Endothelial cell (in vitro differentiated cells): ENCODE results near the gene ARID1B. TPM values are rescaled to one million over a fixed set of nuclear protein-coding genes. Genes with fewer than 3 reads are reported as not detected.

ENCODE experiments used
- DNase-seq: peaks from one replicate; pipeline ENCODE4 v3.0.0; 2021; ENCODE audit warnings: low spot score
- H3K27ac Mint-ChIP-seq: one replicate; pipeline ENCODE4 v1.8.0; 2021; ENCODE audit warnings: mixed read lengths, inconsistent platforms; ENCODE audit not compliant: unreplicated experiment
- H3K27me3 Mint-ChIP-seq: one replicate; pipeline ENCODE4 v1.8.0; 2021; ENCODE audit warnings: mild to moderate bottlenecking, moderate library complexity, mixed read lengths, inconsistent platforms; ENCODE audit not compliant: unreplicated experiment
- H3K36me3 Mint-ChIP-seq: one replicate; pipeline ENCODE4 v1.8.0; 2021; ENCODE audit warnings: mild to moderate bottlenecking, low read depth, mixed read lengths, inconsistent platforms; ENCODE audit not compliant: unreplicated experiment
- H3K4me1 Mint-ChIP-seq: one replicate; pipeline ENCODE4 v1.8.0; 2021; ENCODE audit warnings: mild to moderate bottlenecking, mixed read lengths, inconsistent platforms; ENCODE audit not compliant: unreplicated experiment
- H3K4me3 Mint-ChIP-seq: one replicate; pipeline ENCODE4 v1.8.0; 2021; ENCODE audit warnings: mild to moderate bottlenecking, mixed read lengths, inconsistent platforms; ENCODE audit not compliant: unreplicated experiment
- H3K9me3 Mint-ChIP-seq: one replicate; pipeline ENCODE4 v1.8.0; 2021; ENCODE audit warnings: mixed read lengths, inconsistent platforms; ENCODE audit not compliant: unreplicated experiment
- CTCF ChIP-seq: fragments of 200-600 bp; sonication (generic); IDR thresholded peaks from one replicate; pipeline ENCODE4 v1.5.0; 2021; ENCODE audit warnings: antibody characterized with exemption; ENCODE audit not compliant: unreplicated experiment
- total RNA-seq: library from RNA; stranded (reverse); fragmentation: NEBNext Ultra II Directional; extraction: Animal tissue kit (Norgen Biotek cat#: 25700); gene quantifications from one replicate; pipeline ENCODE4 v1.2.1, GENCODE V29; 2021; ENCODE audit not compliant: unreplicated experiment

Gene ARID1B
- total RNA-seq, 1 donor from 2014 or later: 104 TPM

GRCh38 chr6:156950531-156950930 lies 173.4 kb downstream of the ARID1B start:
- peaks cover 13% of the 10 kb centered on the region for H3K27me3 Mint-ChIP-seq
- no peak overlapping the region for H3K27ac Mint-ChIP-seq
- no peak for DNase-seq
- peaks cover 43% of the 10 kb centered on the region for H3K4me1 Mint-ChIP-seq
- no peak overlapping the region for H3K4me3 Mint-ChIP-seq
- H3K36me3 Mint-ChIP-seq: no peaks in the 10 kb centered on the region
- H3K9me3 Mint-ChIP-seq: no peaks in the 10 kb centered on the region
- no peak for TF ChIP-seq CTCF

- no peak overlapping the region for H3K4me3 Mint-ChIP-seq
Measured at GRCh38 chr6:156952401-156952800, 175.2 kb downstream of the ARID1B start.

GRCh38 chr6:156953127-156953478 lies 175.9 kb downstream of the ARID1B start:
- peak overlapping the region; percentile 91 for H3K27ac Mint-ChIP-seq

More at GRCh38 chr6:156952401-156952800, 175.2 kb downstream of the ARID1B start:
- DNase-seq: no peak
- Mint-ChIP-seq H3K27ac (peak overlapping the region; percentile 62), H3K9me3 (no peaks in the 10 kb centered on the region), H3K36me3 (no peaks in the 10 kb centered on the region), H3K4me1 (peaks cover 33% of the 10 kb centered on the region), H3K27me3 (peaks cover 10% of the 10 kb centered on the region)
- no peak for TF ChIP-seq CTCF

GRCh38 chr6:156953479-156954146 lies 176.4 kb downstream of the ARID1B start:
- peaks cover 8% of the 10 kb centered on the region for H3K27me3 Mint-ChIP-seq
- DNase-seq: no peak
- no peaks in the 10 kb centered on the region for H3K9me3 Mint-ChIP-seq
- no peak overlapping the region for H3K4me3 Mint-ChIP-seq
- peaks cover 33% of the 10 kb centered on the region for H3K4me1 Mint-ChIP-seq
- TF ChIP-seq CTCF: no peak
- H3K27ac Mint-ChIP-seq: peak overlapping the region; percentile 91
- no peaks in the 10 kb centered on the region for H3K36me3 Mint-ChIP-seq

More at GRCh38 chr6:156953127-156953478, 175.9 kb downstream of the ARID1B start:
- Mint-ChIP-seq H3K4me3 (no peak overlapping the region), H3K4me1 (peaks cover 33% of the 10 kb centered on the region), H3K27me3 (peaks cover 10% of the 10 kb centered on the region), H3K36me3 (no peaks in the 10 kb centered on the region), H3K9me3 (no peaks in the 10 kb centered on the region)
- DNase-seq: no peak
- TF ChIP-seq CTCF: no peak

- no peak overlapping the region for H3K4me3 Mint-ChIP-seq
- H3K27me3 Mint-ChIP-seq: peaks cover 8% of the 10 kb centered on the region
Measured at GRCh38 chr6:156954191-156954590, 177.0 kb downstream of the ARID1B start.

More at GRCh38 chr6:156954191-156954590, 177.0 kb downstream of the ARID1B start:
- H3K4me1 Mint-ChIP-seq: peaks cover 28% of the 10 kb centered on the region
- H3K36me3 Mint-ChIP-seq: no peaks in the 10 kb centered on the region
- H3K9me3 Mint-ChIP-seq: no peaks in the 10 kb centered on the region
- no peak overlapping the region for H3K27ac Mint-ChIP-seq
- TF ChIP-seq CTCF: no peak
- DNase-seq: no peak
